ENCODE data around the gene FCGR3A. TPM values are rescaled to one million over a fixed set of nuclear protein-coding genes. Genes with fewer than 3 reads are reported as not detected.
"Not testable (repeated sequence)": the region's sequence is repeated elsewhere in the genome, so short reads cannot be mapped to it uniquely, and the experiment has no call there.

The FCGR3A gene
- total and polyA plus RNA-seq, 2 of the 4 experiments (the other 2 are of a cell fraction) = not detected

DNA sequence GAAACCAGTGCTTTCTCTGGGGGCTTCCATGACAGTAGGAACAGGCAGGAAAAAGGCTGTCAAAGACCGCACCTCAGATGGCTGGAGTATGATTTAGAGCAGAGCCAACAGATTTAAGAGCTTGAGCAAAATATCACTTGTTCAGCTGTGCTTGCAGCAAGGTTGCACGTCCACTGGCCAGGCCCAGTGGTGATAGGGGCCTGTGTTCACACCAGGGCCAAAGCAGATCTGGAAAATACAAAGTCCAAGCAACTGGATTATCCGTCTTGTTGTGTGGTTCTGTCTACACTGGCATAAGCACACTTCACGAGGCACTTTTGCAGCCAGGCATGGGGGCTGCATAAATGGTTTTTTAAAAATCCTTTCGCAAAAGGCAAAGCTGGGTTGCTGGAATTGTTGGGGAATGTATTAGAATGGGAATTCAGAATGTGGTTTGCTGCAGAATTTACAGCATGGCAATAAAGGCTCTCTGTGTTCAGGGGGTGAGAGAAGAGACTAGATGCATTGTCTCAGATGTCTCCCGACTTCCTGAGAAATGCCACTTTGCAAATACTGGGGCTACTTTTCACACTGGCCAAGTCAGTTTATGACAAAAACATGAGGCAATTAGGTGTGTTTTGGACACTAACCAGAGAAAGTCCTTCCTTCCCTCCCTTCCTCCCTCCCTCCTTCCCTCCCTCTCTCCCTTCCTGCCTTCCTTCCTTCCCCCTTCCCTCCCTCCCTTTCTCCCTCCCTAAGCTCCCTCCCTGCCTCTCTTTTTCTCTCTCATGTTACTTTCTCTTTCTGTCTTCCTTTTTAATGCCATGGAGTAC is 36.8 kb downstream of the FCGR3A start:
- H3K56ac ChIP-seq (ENCODE audit: extremely low read depth, insufficient read depth, low read length); H3K14ac ChIP-seq (replicated peaks; ENCODE audit: low read depth, low read length); H3K79me1 ChIP-seq (ENCODE audit: low read depth in 1 of 2, low read length in 2 of 2); H3K27me3 ChIP-seq (ENCODE audit: control insufficient read depth, insufficient read depth, low read length); H3K9me1 ChIP-seq (ENCODE audit: insufficient read depth, low read length); POLR2A ChIA-PET (ENCODE audit: unreplicated experiment); intact Hi-C loops (cut with micrococcal nuclease); H3K27ac ChIP-seq (ENCODE audit: insufficient read depth, low read length); H3K4me2 ChIP-seq (ENCODE audit: low read depth, low read length); dilution Hi-C loops (cut with HindIII; ENCODE audit: low sequenced_read_pairs, unreplicated experiment); BruUV-seq (replicated peaks); H2AFZ ChIP-seq (replicated peaks; ENCODE audit: low read length, poor library complexity); H2BK5ac ChIP-seq (ENCODE audit: low read depth, low read length, poor library complexity, severe bottlenecking); H3K4me3 ChIP-seq (ENCODE audit: insufficient read depth, low read depth, low read length); H2AK9ac ChIP-seq (replicated peaks; ENCODE audit: low read depth, low read length, poor library complexity); H3K9ac ChIP-seq (ENCODE audit: low read depth, low read length); H2AK5ac ChIP-seq (ENCODE audit: low read depth, low read length); H3K9me3 ChIP-seq (ENCODE audit: control insufficient read depth, insufficient read depth, low read length); DNase-seq; H2BK15ac ChIP-seq (ENCODE audit: low read depth, low read length); H3K18ac ChIP-seq (ENCODE audit: low read depth, low read length); H2BK20ac ChIP-seq (ENCODE audit: low read depth, low read length); H4K20me1 ChIP-seq (ENCODE audit: insufficient read depth, low read length); H3K23ac ChIP-seq (ENCODE audit: low read depth, low read length); CTCF ChIA-PET; in situ Hi-C loops (cut with MboI; ENCODE audit: low sequenced_read_pairs); H3K36me3 ChIP-seq (ENCODE audit: control insufficient read depth, insufficient read depth, low read length): not testable (repeated sequence)
- H4K8ac ChIP-seq (ENCODE audit: low read depth in 2 of 2, low read length in 2 of 2) = peak overlapping the region in 1 of 2 experiments; percentile 12; a peak in 2 of 4 replicates
- peak overlapping the region; percentile 32; the same call in 1 of the 2 replicates for H4K91ac ChIP-seq (ENCODE audit: insufficient read depth, low read depth, low read length)
- H3K4ac ChIP-seq (ENCODE audit: low read depth, low read length) = 0 out of 2 replicates have a peak overlapping the region, but pooled peaks have one; percentile 0
- WGBS, 2 experiments (ENCODE audit: extremely low coverage in 2 of 2, insufficient read length in 1 of 2) = 83% methylated on average over 3 of the region's 6 CpGs; no CpG with 5 or more reads in 1 of the 2 experiments
- H4K5ac ChIP-seq (ENCODE audit: low read depth, low read length) = peak overlapping the region; percentile 9; the same call in 1 of the 2 replicates
- peaks cover 10% of the 10 kb centered on the region for H3K4me1 ChIP-seq (ENCODE audit: control insufficient read depth, insufficient read depth, low read length)
- peak; percentile 18 for ATAC-seq (ENCODE audit: low read depth)
- peak overlapping the region; percentile 16; the same call in 1 of the 2 replicates for H2BK120ac ChIP-seq (ENCODE audit: low read depth, low read length)

Measured in IMR-90 (cell line).